Measurements from ENCODE around the gene PRPF8. TPM values are rescaled to one million over a fixed set of nuclear protein-coding genes. Genes with fewer than 3 reads are reported as not detected.

Gene PRPF8
- total RNA-seq, 1 donor from 2014 or later = 378 TPM

DNA sequence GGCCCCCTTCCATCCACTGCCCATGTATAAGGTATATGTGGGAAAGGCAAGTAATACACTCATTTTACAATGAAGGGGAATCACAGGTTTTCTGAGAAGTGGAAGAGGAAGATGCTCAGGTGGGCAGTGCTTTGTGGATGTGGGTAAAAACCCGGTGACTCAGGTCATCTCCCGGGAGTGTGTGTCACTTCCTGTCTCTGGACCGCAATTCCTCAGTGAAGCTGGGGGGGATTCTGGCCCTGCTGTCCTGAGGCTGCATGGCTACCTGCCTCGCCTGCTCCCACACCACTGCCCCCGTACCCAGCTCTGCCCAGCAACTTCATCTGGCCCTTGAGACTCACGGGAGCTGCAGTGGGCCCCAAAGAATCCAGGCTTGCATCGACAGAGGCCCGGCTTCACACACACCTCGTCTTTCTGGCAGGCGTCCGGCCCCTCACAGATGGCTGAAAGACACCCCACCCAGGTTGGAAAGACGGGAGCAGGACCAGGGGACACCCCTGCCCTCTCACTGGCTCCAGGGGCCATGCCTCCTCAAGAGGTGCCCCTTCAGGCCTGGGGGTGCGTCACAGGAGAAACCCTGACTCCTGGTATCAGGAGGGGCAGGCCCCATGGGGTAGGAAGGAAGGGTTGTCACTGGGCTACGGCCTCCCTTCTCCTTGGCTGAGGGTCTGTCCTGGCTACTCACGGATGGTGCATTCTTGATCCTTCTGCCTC lies 40.0 kb downstream of the PRPF8 start:
- Mint-ChIP-seq H3K9me3 (ENCODE audit: low read depth) (no peaks in the 10 kb centered on the region), H3K27ac (no peak overlapping the region), H3K36me3 (ENCODE audit: insufficient read depth) (no peaks in the 10 kb centered on the region), H3K27me3 (peaks cover 24% of the 10 kb centered on the region), H3K4me1 (ENCODE audit: low read depth) (peaks cover 4% of the 10 kb centered on the region), H3K4me3 (ENCODE audit: low read depth) (peak overlapping the region; percentile 74)
- TF ChIP-seq, protein P1, sequence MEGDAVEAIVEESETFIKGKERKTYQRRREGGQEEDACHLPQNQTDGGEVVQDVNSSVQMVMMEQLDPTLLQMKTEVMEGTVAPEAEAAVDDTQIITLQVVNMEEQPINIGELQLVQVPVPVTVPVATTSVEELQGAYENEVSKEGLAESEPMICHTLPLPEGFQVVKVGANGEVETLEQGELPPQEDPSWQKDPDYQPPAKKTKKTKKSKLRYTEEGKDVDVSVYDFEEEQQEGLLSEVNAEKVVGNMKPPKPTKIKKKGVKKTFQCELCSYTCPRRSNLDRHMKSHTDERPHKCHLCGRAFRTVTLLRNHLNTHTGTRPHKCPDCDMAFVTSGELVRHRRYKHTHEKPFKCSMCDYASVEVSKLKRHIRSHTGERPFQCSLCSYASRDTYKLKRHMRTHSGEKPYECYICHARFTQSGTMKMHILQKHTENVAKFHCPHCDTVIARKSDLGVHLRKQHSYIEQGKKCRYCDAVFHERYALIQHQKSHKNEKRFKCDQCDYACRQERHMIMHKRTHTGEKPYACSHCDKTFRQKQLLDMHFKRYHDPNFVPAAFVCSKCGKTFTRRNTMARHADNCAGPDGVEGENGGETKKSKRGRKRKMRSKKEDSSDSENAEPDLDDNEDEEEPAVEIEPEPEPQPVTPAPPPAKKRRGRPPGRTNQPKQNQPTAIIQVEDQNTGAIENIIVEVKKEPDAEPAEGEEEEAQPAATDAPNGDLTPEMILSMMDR (IDR thresholded peaks at IDR 0.05; ENCODE audit: unreplicated experiment) = no peak
- no peak for DNase-seq (ENCODE audit: low spot score, unreplicated experiment)

DNA sequence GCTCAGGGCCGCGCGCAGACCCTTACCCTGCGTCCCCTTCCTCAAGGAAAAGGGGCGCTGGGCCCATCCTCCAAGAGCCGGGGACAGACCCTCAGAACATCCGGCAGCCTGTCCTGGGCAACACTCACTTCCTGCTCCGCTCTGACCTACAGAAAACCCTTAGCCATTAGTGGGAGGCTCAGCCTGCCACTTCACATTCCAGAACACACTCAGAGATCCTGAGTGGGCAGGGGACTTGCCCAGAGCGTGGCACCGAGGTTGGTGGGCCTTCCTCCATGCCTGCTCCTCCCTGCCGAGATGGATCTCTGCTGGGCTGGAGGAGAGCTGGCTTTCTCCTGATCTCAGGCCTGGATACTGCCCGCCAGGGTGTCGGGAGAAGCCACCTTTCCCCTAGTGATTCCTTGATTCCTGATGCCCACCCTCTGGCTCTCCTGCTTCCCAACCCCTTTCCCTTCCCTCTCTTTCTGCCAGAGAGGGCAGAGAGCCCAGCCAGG lies 40.6 kb downstream of the PRPF8 start:
- H3K4me3 Mint-ChIP-seq (ENCODE audit: low read depth) = peak overlapping the region; percentile 74
- no peaks in the 10 kb centered on the region for H3K36me3 Mint-ChIP-seq (ENCODE audit: insufficient read depth)
- no peak for DNase-seq (ENCODE audit: low spot score, unreplicated experiment)
- TF ChIP-seq, protein P1 (IDR thresholded peaks at IDR 0.05; ENCODE audit: unreplicated experiment) = no peak
- no peaks in the 10 kb centered on the region for H3K9me3 Mint-ChIP-seq (ENCODE audit: low read depth)
- peaks cover 4% of the 10 kb centered on the region for H3K4me1 Mint-ChIP-seq (ENCODE audit: low read depth)
- H3K27ac Mint-ChIP-seq = no peak overlapping the region
- peaks cover 24% of the 10 kb centered on the region for H3K27me3 Mint-ChIP-seq

DNA sequence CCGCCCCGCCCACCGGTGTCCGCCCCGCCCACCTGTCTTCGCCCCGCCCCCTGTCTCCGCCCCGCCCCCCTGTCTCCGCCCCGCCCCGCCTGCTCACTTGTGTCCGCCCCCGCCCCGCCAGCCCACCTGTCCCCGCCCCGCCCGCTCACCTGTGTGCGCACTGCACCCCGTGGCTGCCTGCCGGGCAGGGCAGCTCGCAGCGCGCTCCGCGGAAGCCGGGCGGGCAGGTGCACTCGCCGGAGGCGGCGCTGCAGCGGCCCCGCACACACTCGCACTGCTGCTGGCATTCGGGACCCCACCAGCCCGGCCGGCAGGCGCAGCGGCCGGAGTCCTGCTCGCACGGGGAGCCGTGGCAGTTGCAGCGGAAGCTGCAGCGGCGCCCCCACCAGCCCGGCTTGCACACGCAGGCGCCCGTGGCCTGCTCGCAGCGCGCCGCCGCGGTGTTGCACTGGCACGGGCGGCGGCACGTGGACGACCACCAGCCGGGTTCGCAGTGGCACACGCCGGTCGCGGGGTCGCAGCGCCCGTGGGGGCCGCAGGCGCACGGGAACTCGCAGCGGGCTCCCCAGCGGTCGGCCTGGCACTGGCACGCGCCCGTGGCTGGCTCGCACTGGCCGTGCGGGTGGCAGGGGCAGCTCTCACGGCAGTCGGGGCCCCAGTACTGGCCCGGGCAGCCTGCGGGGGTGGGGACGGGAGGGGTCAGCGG lies 41.2 kb downstream of the PRPF8 start:
- no peaks in the 10 kb centered on the region for H3K36me3 Mint-ChIP-seq (ENCODE audit: insufficient read depth)
- H3K4me1 Mint-ChIP-seq (ENCODE audit: low read depth) = peaks cover 4% of the 10 kb centered on the region
- TF ChIP-seq, protein P1 (IDR thresholded peaks at IDR 0.05; ENCODE audit: unreplicated experiment) = peak; percentile 62
- H3K27ac Mint-ChIP-seq = no peak overlapping the region
- no peaks in the 10 kb centered on the region for H3K9me3 Mint-ChIP-seq (ENCODE audit: low read depth)
- H3K4me3 Mint-ChIP-seq (ENCODE audit: low read depth) = no peak overlapping the region
- DNase-seq (ENCODE audit: low spot score, unreplicated experiment) = peak; percentile 82
- peaks cover 24% of the 10 kb centered on the region for H3K27me3 Mint-ChIP-seq

DNA sequence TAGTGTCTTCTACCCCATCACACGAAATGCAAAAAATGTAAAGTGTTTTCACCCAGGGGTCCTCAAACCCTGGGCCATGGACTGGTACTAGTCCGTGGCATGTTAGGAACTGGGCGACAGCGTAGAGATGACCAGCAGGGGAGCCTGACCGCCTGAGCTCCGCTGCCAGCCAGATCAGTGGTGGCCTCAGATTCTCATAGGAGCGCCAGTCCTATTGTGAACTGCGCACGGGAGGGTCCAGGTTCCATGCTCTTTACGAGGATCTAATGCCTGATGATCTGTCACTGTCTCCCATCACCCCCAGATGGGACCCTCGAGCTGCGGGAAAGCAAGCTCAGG lies 43.6 kb downstream of the PRPF8 start:
- peak overlapping the region; percentile 49 for H3K27ac Mint-ChIP-seq
- no peak for DNase-seq (ENCODE audit: low spot score, unreplicated experiment)
- peaks cover 17% of the 10 kb centered on the region for H3K27me3 Mint-ChIP-seq
- TF ChIP-seq, protein P1 (IDR thresholded peaks at IDR 0.05; ENCODE audit: unreplicated experiment) = peak; percentile 14
- H3K4me3 Mint-ChIP-seq (ENCODE audit: low read depth) = no peak overlapping the region
- H3K9me3 Mint-ChIP-seq (ENCODE audit: low read depth) = no peaks in the 10 kb centered on the region
- H3K36me3 Mint-ChIP-seq (ENCODE audit: insufficient read depth) = no peaks in the 10 kb centered on the region
- peaks cover 3% of the 10 kb centered on the region for H3K4me1 Mint-ChIP-seq (ENCODE audit: low read depth)

DNA sequence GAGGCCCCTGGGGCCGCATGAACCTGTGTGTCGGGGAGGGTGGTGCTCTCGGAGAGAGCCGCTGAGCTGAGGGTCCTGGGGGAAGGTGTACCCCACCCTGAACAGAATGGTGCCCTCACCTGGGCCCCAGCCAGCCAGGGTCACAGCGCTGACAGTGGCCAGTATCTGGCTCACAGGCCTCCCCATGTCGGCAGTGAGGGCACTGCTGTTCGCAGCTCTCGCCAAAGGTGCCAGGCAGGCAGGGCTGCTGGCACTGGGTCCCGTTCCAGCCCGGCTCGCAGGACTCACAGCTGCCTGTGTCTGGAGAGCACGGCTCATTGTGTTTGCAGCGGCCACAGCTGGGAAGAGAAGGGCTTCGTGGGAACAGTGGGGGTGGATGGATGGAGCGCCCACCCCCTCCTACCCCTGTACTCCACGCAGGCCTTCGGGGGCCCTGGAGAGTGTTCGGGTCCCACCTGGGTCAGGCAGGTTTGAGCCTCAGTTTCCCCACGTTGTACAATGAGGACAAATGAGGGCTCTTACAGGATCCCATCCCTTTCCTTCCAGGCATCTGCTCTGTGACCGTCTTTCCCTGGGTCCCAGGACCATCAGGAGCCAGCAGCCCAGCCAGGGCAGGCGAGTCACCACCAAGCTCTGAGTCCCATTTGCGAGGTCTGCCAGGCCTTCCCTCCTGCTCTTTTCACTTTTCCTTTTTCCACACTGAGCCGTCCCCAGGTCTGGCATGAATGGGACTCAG lies 44.2 kb downstream of the PRPF8 start:
- Mint-ChIP-seq H3K4me3 (ENCODE audit: low read depth) (no peak overlapping the region), H3K4me1 (ENCODE audit: low read depth) (peaks cover 3% of the 10 kb centered on the region)

More for the DNA sequence above, 44.2 kb downstream of the PRPF8 start:
- peaks cover 11% of the 10 kb centered on the region for H3K27me3 Mint-ChIP-seq
- no peak for DNase-seq (ENCODE audit: low spot score, unreplicated experiment)
- TF ChIP-seq, protein P1 (IDR thresholded peaks at IDR 0.05; ENCODE audit: unreplicated experiment) = no peak
- H3K27ac Mint-ChIP-seq = peak overlapping the region; percentile 49
- H3K9me3 Mint-ChIP-seq (ENCODE audit: low read depth) = no peaks in the 10 kb centered on the region
- no peaks in the 10 kb centered on the region for H3K36me3 Mint-ChIP-seq (ENCODE audit: insufficient read depth)

All from progenitor cell of endocrine pancreas (in vitro differentiated cells).